H9 (cell line): ENCODE measurements around the gene ERICH4. TPM values are rescaled to one million over a fixed set of nuclear protein-coding genes. Genes with fewer than 3 reads are reported as not detected.
A peak's percentile ranks its signal among the peaks of the same experiment; 100 is the strongest.

ENCODE experiments used
- DNase-seq: peaks from one replicate; pipeline ENCODE4 v3.0.0-alpha.2; 2017
- H2AFZ ChIP-seq: one replicate; pipeline ENCODE4 v1.6.1; 2013; ENCODE audit warnings: mild to moderate bottlenecking, low read length, control low read depth, moderate library complexity
- H2AK5ac ChIP-seq: 2 replicates; pipeline ENCODE4 v1.6.1; 2013; ENCODE audit warnings: low read length, control low read depth, mixed read lengths; ENCODE audit not compliant: insufficient read length
- H2BK120ac ChIP-seq: one replicate; pipeline ENCODE4 v1.6.1; 2013; ENCODE audit warnings: low read depth, mild to moderate bottlenecking, low read length, control low read depth, inconsistent platforms; ENCODE audit not compliant: poor library complexity, severe bottlenecking
- H2BK12ac ChIP-seq: 2 replicates; pipeline ENCODE4 v1.6.1; 2013; ENCODE audit warnings: low read length, control low read depth, mixed read lengths, low read depth; ENCODE audit not compliant: insufficient read length
- H2BK15ac ChIP-seq: 2 replicates; pipeline ENCODE4 v1.6.1; 2013; ENCODE audit warnings: low read depth, low read length, control low read depth
- H2BK20ac ChIP-seq: one replicate; pipeline ENCODE4 v1.6.1; 2013; ENCODE audit warnings: low read depth, mild to moderate bottlenecking, low read length, control low read depth, inconsistent platforms; ENCODE audit not compliant: poor library complexity, severe bottlenecking
- H2BK5ac ChIP-seq: 2 replicates; pipeline ENCODE4 v1.6.1; 2013; ENCODE audit warnings: low read length, control low read depth, mixed read lengths; ENCODE audit not compliant: insufficient read length
- H3K14ac ChIP-seq: 2 replicates; pipeline ENCODE4 v1.6.1; 2013; ENCODE audit warnings: low read length, control low read depth; ENCODE audit not compliant: insufficient read depth
- H3K18ac ChIP-seq: 2 replicates; pipeline ENCODE4 v1.6.1; 2013; ENCODE audit warnings: low read depth, mild to moderate bottlenecking, mixed read lengths, low read length, control low read depth; ENCODE audit not compliant: insufficient read length
- H3K23ac ChIP-seq: 2 replicates; pipeline ENCODE4 v1.6.1; 2013; ENCODE audit warnings: low read length, control low read depth, mixed read lengths, low read depth; ENCODE audit not compliant: insufficient read length
- H3K23me2 ChIP-seq: 2 replicates; pipeline ENCODE4 v1.6.1; 2013; ENCODE audit warnings: low read depth, mild to moderate bottlenecking, mixed read lengths, low read length, control low read depth; ENCODE audit not compliant: insufficient read length, poor library complexity, severe bottlenecking
- H3K27ac ChIP-seq: 2 replicates; pipeline ENCODE4 v1.5.1; 2013; ENCODE audit warnings: low read length, control low read depth, mixed read lengths, low read depth; ENCODE audit not compliant: insufficient read length
- H3K27me3 ChIP-seq: 2 replicates; pipeline ENCODE4 v1.6.1; 2013; ENCODE audit warnings: low read length, control low read depth, inconsistent platforms; ENCODE audit not compliant: insufficient read depth
- H3K4ac ChIP-seq: 2 replicates; pipeline ENCODE4 v1.6.1; 2013; ENCODE audit warnings: low read depth, mild to moderate bottlenecking, control low read depth, inconsistent platforms, low read length, moderate library complexity
- H3K4me1 ChIP-seq: 2 replicates; pipeline ENCODE4 v1.6.1; 2013; ENCODE audit warnings: low read length, control low read depth, inconsistent platforms; ENCODE audit not compliant: insufficient read depth
- H3K4me2 ChIP-seq: 2 replicates; pipeline ENCODE4 v1.6.1; 2013; ENCODE audit warnings: low read length, control low read depth, mixed read lengths; ENCODE audit not compliant: insufficient read length, insufficient read depth
- H3K56ac ChIP-seq: 2 replicates; pipeline ENCODE4 v1.6.1; 2013; ENCODE audit warnings: low read depth, mild to moderate bottlenecking, mixed read lengths, low read length, control low read depth; ENCODE audit not compliant: insufficient read length
- H3K79me1 ChIP-seq: 2 replicates; pipeline ENCODE4 v1.6.1; 2013; ENCODE audit warnings: low read depth, mild to moderate bottlenecking, moderate library complexity, low read length, control low read depth, inconsistent platforms; ENCODE audit not compliant: insufficient read depth, poor library complexity, severe bottlenecking
- H3K79me2 ChIP-seq: 2 replicates; pipeline ENCODE4 v1.6.1; 2013; ENCODE audit warnings: low read length, control low read depth, inconsistent platforms; ENCODE audit not compliant: insufficient read depth
- H3K9ac ChIP-seq: 2 replicates; pipeline ENCODE4 v1.6.1; 2013; ENCODE audit warnings: low read length, control low read depth, mixed read lengths; ENCODE audit not compliant: insufficient read length; ENCODE audit errors: extremely low read depth
- H3K9me3 ChIP-seq: one replicate; pipeline ENCODE4 v1.6.1; 2013; ENCODE audit warnings: low read depth, low read length, inconsistent platforms; ENCODE audit not compliant: control insufficient read depth
- H3T11ph ChIP-seq: one replicate; pipeline ENCODE4 v1.6.1; 2013; ENCODE audit warnings: mild to moderate bottlenecking, low read length, control low read depth, inconsistent platforms
- H4K20me1 ChIP-seq: one replicate; pipeline ENCODE4 v1.6.1; 2013; ENCODE audit not compliant: control insufficient read depth, insufficient read length, insufficient read depth
- H4K5ac ChIP-seq: 2 replicates; pipeline ENCODE4 v1.6.1; 2013; ENCODE audit warnings: low read depth, mild to moderate bottlenecking, mixed read lengths, low read length, control low read depth; ENCODE audit not compliant: insufficient read length
- H4K8ac ChIP-seq: replicated peaks from 2 replicates; pipeline ENCODE4 v1.6.1; 2013; ENCODE audit warnings: low read length, control low read depth, mixed read lengths, low read depth; ENCODE audit not compliant: insufficient read length
- H4K91ac ChIP-seq: 2 replicates; pipeline ENCODE4 v1.6.1; 2013; ENCODE audit warnings: low read depth, mild to moderate bottlenecking, moderate library complexity, mixed read lengths, low read length, control low read depth; ENCODE audit not compliant: insufficient read length
- H3K27ac Mint-ChIP-seq, 3 experiments: 2 replicates in 2 of 3; 3 replicates in 1 of 3; pipeline ENCODE4 v1.8.0; 2020 to 2021; ENCODE audit warnings: mixed read lengths in 3 of 3, mild to moderate bottlenecking in 1 of 3, moderate library complexity in 1 of 3
- H3K27me3 Mint-ChIP-seq: 2 replicates; pipeline ENCODE4 v1.8.0; 2021; ENCODE audit warnings: low read depth, mild to moderate bottlenecking, moderate library complexity, mixed read lengths
- H3K36me3 Mint-ChIP-seq, 3 experiments: 2 replicates in 2 of 3; 3 replicates in 1 of 3; pipeline ENCODE4 v1.8.0; 2020 to 2021; ENCODE audit warnings: low read depth in 3 of 3, mixed read lengths in 3 of 3; ENCODE audit not compliant: insufficient read depth in 1 of 3
- H3K4me1 Mint-ChIP-seq, 2 experiments: 2 replicates each; pipeline ENCODE4 v1.8.0; 2020; ENCODE audit warnings: mixed read lengths in 2 of 2
- H3K4me3 Mint-ChIP-seq, 2 experiments: 2 replicates in 1 of 2; 3 replicates in 1 of 2; pipeline ENCODE4 v1.8.0; 2020 to 2021; ENCODE audit warnings: mild to moderate bottlenecking in 2 of 2, mixed read lengths in 2 of 2, moderate library complexity in 1 of 2
- H3K9me3 Mint-ChIP-seq, 2 experiments: 2 replicates in 1 of 2; 3 replicates in 1 of 2; pipeline ENCODE4 v1.8.0; 2020; ENCODE audit warnings: mild to moderate bottlenecking in 2 of 2, mixed read lengths in 2 of 2, moderate library complexity in 1 of 2
- CTCF ChIP-seq: fragments of 200-600 bp; sonication (generic); conservative IDR thresholded peaks from 3 replicates; pipeline ENCODE4 v1.8.0; 2021; ENCODE audit warnings: antibody characterized with exemption, mild to moderate bottlenecking
- WGBS: extraction: QIAGEN DNeasy Blood & Tissue Kit; methylation state at CpG from one replicate; pipeline ENCODE4 v1.1.7; 2013; ENCODE audit warnings: missing lambda C conversion rate, low lambda C conversion rate, mixed read lengths; ENCODE audit not compliant: insufficient read length; ENCODE audit errors: extremely low coverage; 5-methylcytosine and 5-hydroxymethylcytosine counted together
- total RNA-seq: library from RNA; stranded (reverse); gene quantifications from 2 replicates; pipeline ENCODE4 v1.2.1, GENCODE V29; 2021

ERICH4 gene
- total RNA-seq, 1 experiment from 2014 or later = not detected

- H3K18ac ChIP-seq = peak within 1 kb of the TSS; percentile 95
- Mint-ChIP-seq H3K36me3 (peaks cover 6 to 16% (median 10%) of the 10 kb centered on the region in 3 experiments), H3K9me3 (peaks cover 0 to 3% of the 10 kb centered on the region in 2 experiments; a peak in 1 of 5 replicates), H3K27me3 (peaks cover 9% of the 10 kb centered on the region), H3K4me1 (peaks cover 0 to 4% of the 10 kb centered on the region in 2 experiments; a peak in 1 of 4 replicates), H3K4me3 (no peak within 1 kb of the TSS; a peak in 1 of 5 replicates), H3K27ac (no peak within 1 kb of the TSS; a peak in 1 of 7 replicates)
- H2BK20ac ChIP-seq = no peak within 1 kb of the TSS
- H2BK12ac ChIP-seq = no peak within 1 kb of the TSS
- H3K79me2 ChIP-seq = no peaks in the 10 kb centered on the region
- no peak within 1 kb of the TSS for H3T11ph ChIP-seq
- H3K56ac ChIP-seq = no peak within 1 kb of the TSS
- H3K27me3 ChIP-seq = no peaks in the 10 kb centered on the region
- no peaks in the 10 kb centered on the region; the same call in 1 of the 2 replicates for H3K4me1 ChIP-seq
- H2BK120ac ChIP-seq = no peak within 1 kb of the TSS
- no CpG with 5 or more reads among the region's 40 CpGs for WGBS
- H2BK15ac ChIP-seq = no peak within 1 kb of the TSS; the same call in 1 of the 2 replicates
- no peak within 1 kb of the TSS for H3K27ac ChIP-seq
- H2AK5ac ChIP-seq = no peak within 1 kb of the TSS
- no peak within 1 kb of the TSS for H4K8ac ChIP-seq
- TF ChIP-seq CTCF = peak; percentile 67
- H4K91ac ChIP-seq = no peak within 1 kb of the TSS
- no peaks in the 10 kb centered on the region for H3K9me3 ChIP-seq
- H3K23me2 ChIP-seq = no peaks in the 10 kb centered on the region
- no peak within 1 kb of the TSS for H3K4ac ChIP-seq
- H2AFZ ChIP-seq = no peak within 1 kb of the TSS
- H3K23ac ChIP-seq = no peak within 1 kb of the TSS
- peak; percentile 98 for DNase-seq
- peaks cover 3% of the 10 kb centered on the region for H3K79me1 ChIP-seq
- H3K14ac ChIP-seq = peak within 1 kb of the TSS; percentile 94
- peak within 1 kb of the TSS; percentile 97 for H3K9ac ChIP-seq
- H4K5ac ChIP-seq = peak within 1 kb of the TSS; percentile 5
- H3K4me2 ChIP-seq = peak within 1 kb of the TSS; percentile 84
- H4K20me1 ChIP-seq = no peaks in the 10 kb centered on the region
- peak within 1 kb of the TSS; percentile 7 for H2BK5ac ChIP-seq
Measured at GRCh38 chr19:41439441-41440222, 3.3 kb upstream of the ERICH4 start, which contains the start of gene DMAC2. Gene DMAC2, minus strand, starts transcription at chr19:41439912. Its CDS starts 13 bp downstream, at chr19:41439899.
